Upper lobe of left lung (tissue), 6 donors: ENCODE measurements around the gene FAM110D. TPM values are rescaled to one million over a fixed set of nuclear protein-coding genes. Genes with fewer than 3 reads are reported as not detected.

ENCODE experiments used
- ATAC-seq, 2 donors: fragments of 200-7000 bp; cut with Tn5 transposase; one replicate each; pipeline ENCODE4 v1.9.1; 2022; ENCODE audit warnings: mild to moderate bottlenecking in 2 of 2, moderate library complexity in 2 of 2; ENCODE audit not compliant: low FRiP score in 2 of 2
- DNase-seq, 2 donors: peaks; one replicate each; pipeline ENCODE4 v3.0.0-alpha.2; 2019 to 2020
- H3K27ac ChIP-seq, 4 donors: fragments of 200-600 bp; sonication (generic); one replicate each; pipeline ENCODE4 v1.5.1; 2016 to 2019
- H3K27me3 ChIP-seq, 4 donors: fragments of 200-600 bp; sonication (generic); one replicate each; pipeline ENCODE4 v1.5.1; 2017 to 2019
- H3K36me3 ChIP-seq, 4 donors: fragments of 200-600 bp; sonication (generic); one replicate each; pipeline ENCODE4 v1.5.1; 2016 to 2019
- H3K4me1 ChIP-seq, 4 donors: fragments of 200-600 bp; sonication (generic); one replicate each; pipeline ENCODE4 v1.5.1; 2018 to 2019
- H3K4me3 ChIP-seq, 4 donors: fragments of 200-600 bp; sonication (generic); one replicate each; pipeline ENCODE4 v1.5.1; 2017 to 2019; ENCODE audit warnings: mild to moderate bottlenecking in 2 of 4, moderate library complexity in 1 of 4
- H3K9me3 ChIP-seq, 4 donors: fragments of 200-600 bp; sonication (generic); one replicate each; pipeline ENCODE4 v1.5.1; 2018 to 2019
- CTCF ChIP-seq, 6 experiments: fragments of 450-650 bp in 4 of 6; fragments of 200-600 bp in 2 of 6; sonication (generic) in 2 of 6; IDR thresholded peaks; one replicate each; pipeline ENCODE4 v1.5.1; 2016 to 2019; ENCODE audit warnings: antibody characterized with exemption in 6 of 6
- EP300 ChIP-seq, 4 donors: sonication (generic); formaldehyde crosslinking; IDR thresholded peaks; one replicate each; pipeline ENCODE4 v1.5.1; 2017; ENCODE audit warnings: antibody characterized with exemption in 4 of 4, control low read depth in 2 of 4
- POLR2A ChIP-seq, 4 donors: fragments of 450-650 bp; IDR thresholded peaks; one replicate each; pipeline ENCODE4 v1.5.1; 2016 to 2017; ENCODE audit warnings: antibody characterized with exemption in 4 of 4, mild to moderate bottlenecking in 2 of 4
- POLR2AphosphoS5 ChIP-seq, 2 donors: sonication (generic); formaldehyde crosslinking; IDR thresholded peaks; one replicate each; pipeline ENCODE4 v1.5.1; 2017; ENCODE audit warnings: antibody characterized with exemption in 2 of 2
- WGBS, 2 donors: methylation state at CpG; one replicate each; pipeline ENCODE4 v1.1.5; 2017 to 2018; 5-methylcytosine and 5-hydroxymethylcytosine counted together
- total RNA-seq, 6 donors: library from RNA; depleted of rRNA in 4 of 6; stranded (reverse); fragments of >200 nt in 4 of 6; gene quantifications; one replicate each; pipeline versions ENCODE4 v1.1.0 to v1.2.1, GENCODE V29; 2016 to 2021
- donor health status: DM: no; HTN: no; CAD: no; lungs with moderate emphysema.
- donor health status: DM: no; HTN: yes; CAD: no; lungs with severe emphysema.

FAM110D gene
- total RNA-seq, 6 donors from 2014 or later, result 1.0 to 6.7 (median 4.7) TPM

GRCh38 chr1:26177182-26177684 lies 18.4 kb downstream of the FAM110D start, which contains the start of gene CNKSR1:
Gene CNKSR1 (plus strand): TSS chr1:26177491. CDS start chr1:26177548, 57 bp downstream.
- H3K27me3 ChIP-seq, result no peaks in the 10 kb centered on the region
- TF ChIP-seq POLR2A (IDR thresholded peaks at IDR 0.05), result peak in 2 of 4 donors; percentile 40 to 66
- TF ChIP-seq EP300 (IDR thresholded peaks at IDR 0.05), result no peak
- peak in 1 of 2 donors; percentile 42 for TF ChIP-seq POLR2AphosphoS5 (IDR thresholded peaks at IDR 0.05)
- TF ChIP-seq CTCF (IDR thresholded peaks at IDR 0.05), result peak in 1 of 6 experiments; percentile 38
- peaks cover 0 to 12% (median 2%) of the 10 kb centered on the region in 4 donors for H3K36me3 ChIP-seq
- H3K4me3 ChIP-seq, result peak within 1 kb of the TSS in 3 of 4 donors; percentile 41 to 42 (median 42)
- peaks cover 0 to 8% (median 2%) of the 10 kb centered on the region in 4 donors for H3K4me1 ChIP-seq
- ATAC-seq (peak; percentile 81 to 95), DNase-seq (peak; percentile 90 to 91)
- H3K9me3 ChIP-seq, result no peaks in the 10 kb centered on the region
- peak within 1 kb of the TSS; percentile 41 to 74 (median 58) for H3K27ac ChIP-seq
- WGBS, 2 donors, result 46 to 47% methylated on average over 5 to 21 of the region's 21 CpGs

GRCh38 chr1:26180010-26180506 lies 21.2 kb downstream of the FAM110D start:
- Histone ChIP-seq H3K4me1 (peaks cover 0 to 8% (median 2%) of the 10 kb centered on the region in 4 donors), H3K27ac (no peak overlapping the region), H3K27me3 (no peaks in the 10 kb centered on the region), H3K9me3 (no peaks in the 10 kb centered on the region), H3K36me3 (peaks cover 0 to 26% (median 9%) of the 10 kb centered on the region in 4 donors), H3K4me3 (no peak overlapping the region)
- ATAC-seq (no peak), DNase-seq (no peak)
- WGBS, 2 donors, result 79% methylated on average over 2 to 4 of the region's 4 CpGs
- TF ChIP-seq EP300 (IDR thresholded peaks at IDR 0.05) (no peak), CTCF (IDR thresholded peaks at IDR 0.05) (no peak), POLR2A (IDR thresholded peaks at IDR 0.05) (no peak), POLR2AphosphoS5 (IDR thresholded peaks at IDR 0.05) (no peak)

DNA sequence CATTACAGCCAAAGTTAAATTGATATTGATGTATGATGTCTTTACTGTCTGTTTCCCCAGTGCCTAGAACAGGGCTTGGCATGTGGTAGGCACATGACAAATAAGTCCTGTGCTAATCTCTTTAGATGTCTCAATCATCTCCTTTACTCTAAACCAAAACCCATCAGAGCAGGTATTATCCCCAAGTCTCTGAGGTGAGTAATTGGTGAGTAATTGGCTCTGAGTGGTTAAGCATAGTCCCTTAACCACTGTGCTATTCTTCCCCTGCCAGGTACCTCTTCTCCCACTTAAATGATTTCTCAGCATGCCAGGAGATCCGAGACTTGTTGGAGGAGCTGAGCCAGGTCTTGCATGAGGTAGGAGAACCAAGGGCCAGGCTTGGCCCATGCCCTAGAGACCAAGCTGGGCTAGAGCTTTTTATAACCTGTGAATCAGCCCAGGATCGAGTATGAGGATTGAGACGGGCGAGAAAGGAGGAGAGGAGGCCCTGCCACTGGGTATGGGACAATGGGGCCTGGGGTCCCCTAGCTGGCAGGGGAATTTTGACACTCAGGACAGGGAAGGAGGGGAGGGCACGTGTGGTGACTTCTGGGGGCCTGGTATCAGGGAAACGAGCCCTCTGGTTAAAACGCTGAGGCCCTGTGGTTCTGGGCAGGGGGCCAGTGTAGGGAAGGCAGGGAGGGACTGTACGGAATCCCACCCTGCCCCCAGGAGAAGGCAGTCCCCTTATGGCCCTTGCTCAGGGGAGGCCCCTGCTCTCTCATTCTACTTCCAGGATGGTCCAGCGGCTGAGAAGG lies 22.9 kb downstream of the FAM110D start:
- DNase-seq (no peak), ATAC-seq (no peak)
- TF ChIP-seq EP300 (IDR thresholded peaks at IDR 0.05), result no peak
- 77 to 88% methylated on average over 8 of the region's 9 CpGs for WGBS, 2 donors
- Histone ChIP-seq H3K36me3 (peaks cover 0 to 26% (median 11%) of the 10 kb centered on the region in 4 donors), H3K27me3 (no peaks in the 10 kb centered on the region), H3K4me1 (peaks cover 0 to 8% (median 2%) of the 10 kb centered on the region in 4 donors), H3K4me3 (no peak overlapping the region), H3K9me3 (no peaks in the 10 kb centered on the region), H3K27ac (no peak overlapping the region)

- ATAC-seq, result peak in 1 of 2 donors; percentile 9
- WGBS, 2 donors, result 84 to 93% methylated on average over 3 to 7 of the region's 7 CpGs
- TF ChIP-seq POLR2AphosphoS5 (IDR thresholded peaks at IDR 0.05), result no peak
- no peak for TF ChIP-seq EP300 (IDR thresholded peaks at IDR 0.05)
- no peak for TF ChIP-seq CTCF (IDR thresholded peaks at IDR 0.05)
- TF ChIP-seq POLR2A (IDR thresholded peaks at IDR 0.05), result no peak
Observed at GRCh38 chr1:26182383-26182696, 23.5 kb downstream of the FAM110D start.

GRCh38 chr1:26184086-26184485 lies 25.2 kb downstream of the FAM110D start:
- TF ChIP-seq CTCF (IDR thresholded peaks at IDR 0.05), result no peak
- no peak for TF ChIP-seq POLR2AphosphoS5 (IDR thresholded peaks at IDR 0.05)
- TF ChIP-seq EP300 (IDR thresholded peaks at IDR 0.05), result no peak
- no peak for TF ChIP-seq POLR2A (IDR thresholded peaks at IDR 0.05)

More at GRCh38 chr1:26182383-26182696, 23.5 kb downstream of the FAM110D start:
- no peaks in the 10 kb centered on the region for H3K27me3 ChIP-seq
- peaks cover 0 to 8% (median 2%) of the 10 kb centered on the region in 4 donors for H3K4me1 ChIP-seq
- no peaks in the 10 kb centered on the region for H3K9me3 ChIP-seq
- DNase-seq, result no peak
- H3K27ac ChIP-seq, result no peak overlapping the region
- H3K4me3 ChIP-seq, result no peak overlapping the region
- H3K36me3 ChIP-seq, result peaks cover 0 to 26% (median 11%) of the 10 kb centered on the region in 4 donors

More at GRCh38 chr1:26184086-26184485, 25.2 kb downstream of the FAM110D start:
- no peaks in the 10 kb centered on the region for H3K9me3 ChIP-seq
- no peak overlapping the region for H3K4me3 ChIP-seq
- H3K27me3 ChIP-seq, result no peaks in the 10 kb centered on the region
- 94 to 97% methylated on average over 7 of the region's 7 CpGs for WGBS, 2 donors
- H3K36me3 ChIP-seq, result peaks cover 0 to 30% (median 13%) of the 10 kb centered on the region in 4 donors
- ATAC-seq (no peak), DNase-seq (no peak)
- H3K27ac ChIP-seq, result no peak overlapping the region
- no peaks in the 10 kb centered on the region for H3K4me1 ChIP-seq
